ENCODE data around the gene MRPL23.

GRCh38 chr11:1948389-1948788 lies 1.3 kb downstream of the MRPL23 start:
- TF ChIP-seq CTCF (IDR thresholded peaks at IDR 0.05) (no peak), POLR2A (IDR thresholded peaks at IDR 0.05) (no peak)
